NAMALWA (cell line): ENCODE data around the gene NEO1.

Experiments
- DNase-seq: peaks from one replicate; pipeline ENCODE4 v3.0.0-alpha.2; 2015; ENCODE audit warnings: low spot score

Gene NEO1

GRCh38 chr15:73031648-73032047 lies 20.6 kb upstream of the NEO1 start:
- DNase-seq = no peak

- DNase-seq = no peak
Observed at GRCh38 chr15:73033611-73034010, 18.7 kb upstream of the NEO1 start.

GRCh38 chr15:73034221-73034620 lies 18.0 kb upstream of the NEO1 start:
- DNase-seq = no peak

- no peak for DNase-seq
Observed at GRCh38 chr15:73035221-73035620, 17.0 kb upstream of the NEO1 start.

- DNase-seq = no peak
Observed at GRCh38 chr15:73038220-73038619, 14.0 kb upstream of the NEO1 start.

- no peak for DNase-seq
Observed at GRCh38 chr15:73046073-73046472, 6.2 kb upstream of the NEO1 start.

GRCh38 chr15:73047882-73048281 lies 4.4 kb upstream of the NEO1 start:
- no peak for DNase-seq

GRCh38 chr15:73048624-73049295 lies 3.5 kb upstream of the NEO1 start:
- no peak for DNase-seq

GRCh38 chr15:73049564-73050215 lies 2.6 kb upstream of the NEO1 start:
- no peak for DNase-seq

- no peak for DNase-seq
Observed at GRCh38 chr15:73050561-73051295, 1.5 kb upstream of the NEO1 start.

GRCh38 chr15:73051391-73051806 lies 864 bp upstream of the NEO1 start:
- peak; percentile 17 for DNase-seq

- DNase-seq = peak; percentile 61
Observed at GRCh38 chr15:73052653-73053397, 562 bp downstream of the NEO1 start.

- no peak for DNase-seq
Observed at GRCh38 chr15:73053398-73053723, 1.1 kb downstream of the NEO1 start.

- no peak for DNase-seq
Observed at GRCh38 chr15:73054417-73054953, 2.2 kb downstream of the NEO1 start.

- DNase-seq = no peak
Observed at GRCh38 chr15:73056460-73056859, 4.2 kb downstream of the NEO1 start.

- no peak for DNase-seq
Observed at GRCh38 chr15:73058437-73058836, 6.2 kb downstream of the NEO1 start.

- DNase-seq = no peak
Observed at GRCh38 chr15:73065114-73065513, 12.9 kb downstream of the NEO1 start.

- DNase-seq = no peak
Observed at GRCh38 chr15:73069109-73069508, 16.8 kb downstream of the NEO1 start.

GRCh38 chr15:73072894-73073293 lies 20.6 kb downstream of the NEO1 start:
- no peak for DNase-seq

GRCh38 chr15:73074241-73074640 lies 22.0 kb downstream of the NEO1 start:
- no peak for DNase-seq

GRCh38 chr15:73075160-73075859 lies 23.0 kb downstream of the NEO1 start:
- no peak for DNase-seq

GRCh38 chr15:73078291-73078690 lies 26.0 kb downstream of the NEO1 start:
- DNase-seq = no peak
